Choroid plexus epithelial cell (primary cell): ENCODE data around the gene CDK5RAP2.
A peak's percentile ranks its signal among the peaks of the same experiment; 100 is the strongest.

Experiments used
- DNase-seq: peaks from one replicate; pipeline ENCODE4 v3.0.0-alpha.2; 2010; ENCODE audit warnings: low read depth
- H3K4me3 ChIP-seq: 2 replicates; pipeline ENCODE4 v1.5.1; 2011; ENCODE audit warnings: low read depth, mild to moderate bottlenecking, control low read depth, low read length, moderate library complexity
- TF ChIP-seq, protein P1 (sequence below): conservative IDR thresholded peaks from 2 replicates; pipeline ENCODE4 v1.5.1; 2011; ENCODE audit warnings: low read depth, mild to moderate bottlenecking, control low read depth, inconsistent platforms, low read length, moderate library complexity

CDK5RAP2 gene

DNA sequence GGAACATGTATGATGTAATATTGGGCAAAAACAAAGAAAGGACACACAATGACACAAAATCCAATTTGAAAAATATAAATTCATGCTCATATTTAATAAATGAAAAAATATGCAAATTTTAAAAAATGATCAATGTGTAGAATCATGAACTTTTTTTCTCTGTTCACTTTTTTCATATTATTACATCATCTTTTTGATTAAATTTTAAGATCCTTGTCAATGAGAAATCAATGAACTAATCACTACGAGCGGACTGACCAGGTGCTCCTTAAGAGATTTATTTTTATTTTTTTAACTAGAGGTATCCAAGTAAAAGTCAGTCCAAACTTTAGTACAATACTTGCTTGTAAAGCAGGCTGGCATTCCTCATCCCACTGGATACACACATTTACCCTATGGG lies 174.1 kb downstream of the CDK5RAP2 start:
- DNase-seq: no peak
- no peak overlapping the region for H3K4me3 ChIP-seq
- TF ChIP-seq, protein P1, sequence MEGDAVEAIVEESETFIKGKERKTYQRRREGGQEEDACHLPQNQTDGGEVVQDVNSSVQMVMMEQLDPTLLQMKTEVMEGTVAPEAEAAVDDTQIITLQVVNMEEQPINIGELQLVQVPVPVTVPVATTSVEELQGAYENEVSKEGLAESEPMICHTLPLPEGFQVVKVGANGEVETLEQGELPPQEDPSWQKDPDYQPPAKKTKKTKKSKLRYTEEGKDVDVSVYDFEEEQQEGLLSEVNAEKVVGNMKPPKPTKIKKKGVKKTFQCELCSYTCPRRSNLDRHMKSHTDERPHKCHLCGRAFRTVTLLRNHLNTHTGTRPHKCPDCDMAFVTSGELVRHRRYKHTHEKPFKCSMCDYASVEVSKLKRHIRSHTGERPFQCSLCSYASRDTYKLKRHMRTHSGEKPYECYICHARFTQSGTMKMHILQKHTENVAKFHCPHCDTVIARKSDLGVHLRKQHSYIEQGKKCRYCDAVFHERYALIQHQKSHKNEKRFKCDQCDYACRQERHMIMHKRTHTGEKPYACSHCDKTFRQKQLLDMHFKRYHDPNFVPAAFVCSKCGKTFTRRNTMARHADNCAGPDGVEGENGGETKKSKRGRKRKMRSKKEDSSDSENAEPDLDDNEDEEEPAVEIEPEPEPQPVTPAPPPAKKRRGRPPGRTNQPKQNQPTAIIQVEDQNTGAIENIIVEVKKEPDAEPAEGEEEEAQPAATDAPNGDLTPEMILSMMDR: no peak

DNA sequence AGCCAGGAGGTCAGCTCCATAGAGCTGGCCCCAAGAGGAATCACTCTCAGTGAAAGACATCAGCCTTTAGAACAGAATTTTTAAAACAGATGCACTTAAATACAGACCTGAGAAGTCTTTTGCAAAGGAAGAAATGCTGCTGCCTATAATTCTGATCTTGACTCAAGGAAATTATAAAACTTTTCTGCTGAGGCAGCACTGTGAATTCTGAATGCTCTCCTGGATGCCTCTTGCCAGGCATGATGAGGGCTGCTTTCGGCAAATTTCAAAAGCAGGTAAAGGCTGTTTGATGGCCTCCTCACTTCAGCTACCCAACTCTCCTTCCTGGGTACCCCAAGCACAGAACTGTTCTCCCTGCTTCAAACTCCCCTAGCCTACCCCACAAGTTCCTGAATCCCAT lies 174.8 kb downstream of the CDK5RAP2 start:
- DNase-seq: no peak
- no peak overlapping the region for H3K4me3 ChIP-seq
- TF ChIP-seq, protein P1: no peak

DNA sequence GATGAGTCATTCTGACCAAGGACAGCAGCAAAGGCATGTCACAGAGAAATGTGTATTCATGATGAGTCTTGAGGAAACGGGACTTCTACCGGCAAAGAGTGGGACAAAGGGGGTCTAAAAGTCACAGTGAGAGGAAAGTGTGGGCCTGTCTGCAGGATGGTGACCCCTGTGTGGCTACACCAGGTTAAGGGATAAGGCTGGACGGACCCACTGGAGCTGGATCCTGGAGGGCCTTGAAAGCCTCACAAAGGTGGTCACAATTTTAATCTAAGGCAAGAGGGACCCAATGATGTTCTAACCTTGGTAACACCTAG lies 176.5 kb downstream of the CDK5RAP2 start:
- DNase-seq: no peak
- no peak overlapping the region for H3K4me3 ChIP-seq
- TF ChIP-seq, protein P1: no peak

DNA sequence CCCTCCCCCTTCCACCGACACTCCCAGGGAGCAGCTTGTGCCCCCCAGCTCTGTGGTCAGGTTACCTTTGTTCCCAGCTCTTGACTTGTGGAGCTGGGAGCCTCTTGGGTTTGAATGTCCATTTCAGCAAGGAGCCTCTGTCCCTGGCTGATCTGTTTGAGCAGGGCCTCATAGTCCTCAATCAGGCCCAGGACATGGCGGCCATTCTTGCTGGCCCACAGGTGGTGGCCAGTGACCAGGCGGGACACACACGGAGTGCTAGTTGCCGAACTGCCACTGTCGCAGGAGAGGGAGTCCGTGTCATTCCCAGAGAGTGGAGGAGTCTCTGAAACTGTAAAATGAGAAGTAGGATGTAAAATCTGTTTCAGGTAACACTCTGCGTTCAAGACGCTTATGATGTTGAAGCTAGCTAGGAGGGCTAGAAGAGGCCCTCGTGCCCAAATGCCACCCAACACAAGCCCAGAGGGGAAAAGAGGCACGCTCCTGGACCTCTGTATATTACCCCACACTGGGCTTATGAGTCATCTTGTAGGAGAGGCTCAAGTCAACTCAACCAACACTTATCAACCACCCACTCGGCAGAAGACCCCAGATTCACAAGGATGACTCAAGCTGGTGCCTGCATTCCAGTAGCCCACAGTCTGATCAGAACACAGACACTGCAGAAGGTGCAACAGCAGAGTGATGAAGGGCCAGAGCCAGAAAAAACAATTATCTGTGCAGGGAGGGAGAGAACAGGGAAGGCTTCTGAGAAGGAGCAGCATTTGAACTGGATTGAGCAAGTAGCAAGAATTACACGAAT lies 177.0 kb downstream of the CDK5RAP2 start:
- peak; percentile 98 for DNase-seq
- TF ChIP-seq, protein P1: no peak
- no peak overlapping the region for H3K4me3 ChIP-seq

DNA sequence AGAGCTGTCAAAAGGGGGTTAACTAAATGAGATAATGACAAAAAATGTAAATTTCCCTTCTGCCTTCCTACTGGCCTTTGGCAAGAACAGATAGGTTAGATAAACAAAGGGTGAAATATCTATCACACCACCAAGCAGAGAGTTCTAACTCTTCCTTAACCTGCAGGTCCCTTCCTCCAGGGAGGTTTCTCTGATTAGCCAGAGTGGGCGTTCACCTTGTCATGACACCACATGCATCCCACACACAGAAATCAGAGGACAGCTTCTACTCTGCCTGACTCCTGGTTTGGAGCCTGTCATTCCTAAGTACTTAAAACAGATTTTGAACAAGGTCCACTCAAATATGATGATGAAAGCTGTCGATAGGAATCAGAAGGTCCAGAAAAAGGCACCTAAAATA lies 180.0 kb downstream of the CDK5RAP2 start:
- TF ChIP-seq, protein P1: no peak
- no peak overlapping the region for H3K4me3 ChIP-seq

DNA sequence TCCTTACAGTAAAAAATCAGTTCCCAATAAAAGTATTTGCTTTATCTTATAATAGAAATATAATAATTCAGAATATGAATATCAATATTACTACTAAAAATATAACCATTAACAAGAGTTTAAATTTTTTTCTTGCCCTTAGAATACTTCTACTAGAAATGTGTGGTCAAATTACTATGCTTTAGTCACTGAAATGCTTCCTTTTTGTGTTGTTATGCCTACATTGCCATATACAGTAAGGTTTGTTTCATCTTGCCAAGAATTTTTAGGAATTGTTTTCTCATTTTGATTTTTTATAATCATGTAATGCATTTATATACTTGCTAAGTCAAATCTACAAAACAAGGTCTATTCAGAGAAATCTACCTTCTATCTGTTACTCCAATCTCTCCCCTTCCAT lies 181.7 kb downstream of the CDK5RAP2 start:
- TF ChIP-seq, protein P1: no peak
- no peak for DNase-seq
- no peak overlapping the region for H3K4me3 ChIP-seq

More for the DNA sequence above, 180.0 kb downstream of the CDK5RAP2 start:
- DNase-seq: no peak

DNA sequence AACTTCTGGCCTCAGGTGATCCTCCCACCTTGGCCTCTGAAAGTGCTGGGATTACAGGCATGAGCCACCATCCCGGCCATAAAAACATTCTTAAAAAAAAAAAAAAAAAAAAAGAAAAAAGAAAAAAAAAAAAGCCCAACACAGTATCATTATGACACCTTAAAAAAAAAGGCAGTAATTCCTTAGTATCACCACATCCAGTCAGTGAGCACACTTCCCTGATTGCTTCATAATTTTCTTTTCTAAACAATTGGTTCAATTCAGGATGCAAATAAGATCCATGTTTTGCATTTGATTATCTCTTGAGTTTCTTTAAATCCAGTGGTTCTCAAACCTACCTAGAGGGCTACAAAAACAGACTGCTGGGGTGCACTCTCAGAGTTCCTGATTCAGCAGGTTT lies 182.5 kb downstream of the CDK5RAP2 start:
- H3K4me3 ChIP-seq: no peak overlapping the region
- TF ChIP-seq, protein P1: no peak
- DNase-seq: no peak
